H9 (cell line): ENCODE measurements around the gene APC. TPM values are rescaled to one million over a fixed set of nuclear protein-coding genes. Genes with fewer than 3 reads are reported as not detected.

Experiments used
- DNase-seq: peaks from one replicate; pipeline ENCODE4 v3.0.0-alpha.2; 2017
- H2AFZ ChIP-seq: one replicate; pipeline ENCODE4 v1.6.1; 2013; ENCODE audit warnings: mild to moderate bottlenecking, low read length, control low read depth, moderate library complexity
- H2AK5ac ChIP-seq: 2 replicates; pipeline ENCODE4 v1.6.1; 2013; ENCODE audit warnings: low read length, control low read depth, mixed read lengths; ENCODE audit not compliant: insufficient read length
- H2BK120ac ChIP-seq: one replicate; pipeline ENCODE4 v1.6.1; 2013; ENCODE audit warnings: low read depth, mild to moderate bottlenecking, low read length, control low read depth, inconsistent platforms; ENCODE audit not compliant: poor library complexity, severe bottlenecking
- H2BK12ac ChIP-seq: 2 replicates; pipeline ENCODE4 v1.6.1; 2013; ENCODE audit warnings: low read length, control low read depth, mixed read lengths, low read depth; ENCODE audit not compliant: insufficient read length
- H2BK15ac ChIP-seq: 2 replicates; pipeline ENCODE4 v1.6.1; 2013; ENCODE audit warnings: low read depth, low read length, control low read depth
- H2BK20ac ChIP-seq: one replicate; pipeline ENCODE4 v1.6.1; 2013; ENCODE audit warnings: low read depth, mild to moderate bottlenecking, low read length, control low read depth, inconsistent platforms; ENCODE audit not compliant: poor library complexity, severe bottlenecking
- H2BK5ac ChIP-seq: 2 replicates; pipeline ENCODE4 v1.6.1; 2013; ENCODE audit warnings: low read length, control low read depth, mixed read lengths; ENCODE audit not compliant: insufficient read length
- H3K14ac ChIP-seq: 2 replicates; pipeline ENCODE4 v1.6.1; 2013; ENCODE audit warnings: low read length, control low read depth; ENCODE audit not compliant: insufficient read depth
- H3K18ac ChIP-seq: 2 replicates; pipeline ENCODE4 v1.6.1; 2013; ENCODE audit warnings: low read depth, mild to moderate bottlenecking, mixed read lengths, low read length, control low read depth; ENCODE audit not compliant: insufficient read length
- H3K23ac ChIP-seq: 2 replicates; pipeline ENCODE4 v1.6.1; 2013; ENCODE audit warnings: low read length, control low read depth, mixed read lengths, low read depth; ENCODE audit not compliant: insufficient read length
- H3K23me2 ChIP-seq: 2 replicates; pipeline ENCODE4 v1.6.1; 2013; ENCODE audit warnings: low read depth, mild to moderate bottlenecking, mixed read lengths, low read length, control low read depth; ENCODE audit not compliant: insufficient read length, poor library complexity, severe bottlenecking
- H3K27ac ChIP-seq: 2 replicates; pipeline ENCODE4 v1.5.1; 2013; ENCODE audit warnings: low read length, control low read depth, mixed read lengths, low read depth; ENCODE audit not compliant: insufficient read length
- H3K27me3 ChIP-seq: 2 replicates; pipeline ENCODE4 v1.6.1; 2013; ENCODE audit warnings: low read length, control low read depth, inconsistent platforms; ENCODE audit not compliant: insufficient read depth
- H3K4ac ChIP-seq: 2 replicates; pipeline ENCODE4 v1.6.1; 2013; ENCODE audit warnings: low read depth, mild to moderate bottlenecking, control low read depth, inconsistent platforms, low read length, moderate library complexity
- H3K4me1 ChIP-seq: 2 replicates; pipeline ENCODE4 v1.6.1; 2013; ENCODE audit warnings: low read length, control low read depth, inconsistent platforms; ENCODE audit not compliant: insufficient read depth
- H3K4me2 ChIP-seq: 2 replicates; pipeline ENCODE4 v1.6.1; 2013; ENCODE audit warnings: low read length, control low read depth, mixed read lengths; ENCODE audit not compliant: insufficient read length, insufficient read depth
- H3K56ac ChIP-seq: 2 replicates; pipeline ENCODE4 v1.6.1; 2013; ENCODE audit warnings: low read depth, mild to moderate bottlenecking, mixed read lengths, low read length, control low read depth; ENCODE audit not compliant: insufficient read length
- H3K79me1 ChIP-seq: 2 replicates; pipeline ENCODE4 v1.6.1; 2013; ENCODE audit warnings: low read depth, mild to moderate bottlenecking, moderate library complexity, low read length, control low read depth, inconsistent platforms; ENCODE audit not compliant: insufficient read depth, poor library complexity, severe bottlenecking
- H3K79me2 ChIP-seq: 2 replicates; pipeline ENCODE4 v1.6.1; 2013; ENCODE audit warnings: low read length, control low read depth, inconsistent platforms; ENCODE audit not compliant: insufficient read depth
- H3K9ac ChIP-seq: 2 replicates; pipeline ENCODE4 v1.6.1; 2013; ENCODE audit warnings: low read length, control low read depth, mixed read lengths; ENCODE audit not compliant: insufficient read length; ENCODE audit errors: extremely low read depth
- H3K9me3 ChIP-seq: one replicate; pipeline ENCODE4 v1.6.1; 2013; ENCODE audit warnings: low read depth, low read length, inconsistent platforms; ENCODE audit not compliant: control insufficient read depth
- H3T11ph ChIP-seq: one replicate; pipeline ENCODE4 v1.6.1; 2013; ENCODE audit warnings: mild to moderate bottlenecking, low read length, control low read depth, inconsistent platforms
- H4K20me1 ChIP-seq: one replicate; pipeline ENCODE4 v1.6.1; 2013; ENCODE audit not compliant: control insufficient read depth, insufficient read length, insufficient read depth
- H4K5ac ChIP-seq: 2 replicates; pipeline ENCODE4 v1.6.1; 2013; ENCODE audit warnings: low read depth, mild to moderate bottlenecking, mixed read lengths, low read length, control low read depth; ENCODE audit not compliant: insufficient read length
- H4K8ac ChIP-seq: replicated peaks from 2 replicates; pipeline ENCODE4 v1.6.1; 2013; ENCODE audit warnings: low read length, control low read depth, mixed read lengths, low read depth; ENCODE audit not compliant: insufficient read length
- H4K91ac ChIP-seq: 2 replicates; pipeline ENCODE4 v1.6.1; 2013; ENCODE audit warnings: low read depth, mild to moderate bottlenecking, moderate library complexity, mixed read lengths, low read length, control low read depth; ENCODE audit not compliant: insufficient read length
- H3K27ac Mint-ChIP-seq, 3 experiments: 2 replicates in 2 of 3; 3 replicates in 1 of 3; pipeline ENCODE4 v1.8.0; 2020 to 2021; ENCODE audit warnings: mixed read lengths in 3 of 3, mild to moderate bottlenecking in 1 of 3, moderate library complexity in 1 of 3
- H3K27me3 Mint-ChIP-seq: 2 replicates; pipeline ENCODE4 v1.8.0; 2021; ENCODE audit warnings: low read depth, mild to moderate bottlenecking, moderate library complexity, mixed read lengths
- H3K36me3 Mint-ChIP-seq, 3 experiments: 2 replicates in 2 of 3; 3 replicates in 1 of 3; pipeline ENCODE4 v1.8.0; 2020 to 2021; ENCODE audit warnings: low read depth in 3 of 3, mixed read lengths in 3 of 3; ENCODE audit not compliant: insufficient read depth in 1 of 3
- H3K4me1 Mint-ChIP-seq, 2 experiments: 2 replicates each; pipeline ENCODE4 v1.8.0; 2020; ENCODE audit warnings: mixed read lengths in 2 of 2
- H3K4me3 Mint-ChIP-seq, 2 experiments: 2 replicates in 1 of 2; 3 replicates in 1 of 2; pipeline ENCODE4 v1.8.0; 2020 to 2021; ENCODE audit warnings: mild to moderate bottlenecking in 2 of 2, mixed read lengths in 2 of 2, moderate library complexity in 1 of 2
- H3K9me3 Mint-ChIP-seq, 2 experiments: 2 replicates in 1 of 2; 3 replicates in 1 of 2; pipeline ENCODE4 v1.8.0; 2020; ENCODE audit warnings: mild to moderate bottlenecking in 2 of 2, mixed read lengths in 2 of 2, moderate library complexity in 1 of 2
- WGBS: extraction: QIAGEN DNeasy Blood & Tissue Kit; methylation state at CpG from one replicate; pipeline ENCODE4 v1.1.7; 2013; ENCODE audit warnings: missing lambda C conversion rate, low lambda C conversion rate, mixed read lengths; ENCODE audit not compliant: insufficient read length; ENCODE audit errors: extremely low coverage; 5-methylcytosine and 5-hydroxymethylcytosine counted together
- total RNA-seq: library from RNA; stranded (reverse); gene quantifications from 2 replicates; pipeline ENCODE4 v1.2.1, GENCODE V29; 2021
- TF ChIP-seq, protein P1 (sequence below): fragments of 200-600 bp; sonication (generic); conservative IDR thresholded peaks from 3 replicates; pipeline ENCODE4 v1.8.0; 2021; ENCODE audit warnings: antibody characterized with exemption, mild to moderate bottlenecking

The APC gene
- total RNA-seq, 1 experiment from 2014 or later, result 29.3 TPM

DNA sequence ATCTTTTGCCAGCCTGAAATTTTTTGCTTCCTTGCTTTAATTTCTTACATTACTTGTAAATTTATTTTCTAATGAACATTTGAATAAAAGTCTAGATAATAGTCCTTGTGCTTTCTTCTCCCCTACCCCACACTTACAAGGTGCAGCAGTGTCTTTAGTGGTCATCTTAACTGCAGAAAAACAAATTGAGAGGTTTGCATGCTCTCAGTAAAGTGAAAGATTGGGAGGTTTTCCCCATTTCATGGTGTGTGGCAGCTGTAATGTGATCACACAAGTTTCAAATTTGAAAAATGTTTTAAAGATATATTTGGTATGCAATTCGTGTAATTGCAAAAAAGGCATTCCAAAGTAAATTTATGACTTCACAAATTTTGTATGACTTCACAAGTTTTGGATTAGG lies 14.7 kb downstream of the APC start:
- no peak overlapping the region for H3K4me2 ChIP-seq
- H3K23ac ChIP-seq, result no peak overlapping the region
- H3K4ac ChIP-seq, result no peak overlapping the region
- no peak overlapping the region for H2AK5ac ChIP-seq
- H4K8ac ChIP-seq, result no peak overlapping the region
- no peaks in the 10 kb centered on the region for H3K23me2 ChIP-seq
- H3K27ac Mint-ChIP-seq, result peak overlapping the region in 1 of 3 experiments; percentile 48; a peak in 1 of 7 replicates
- H3K27ac ChIP-seq, result no peak overlapping the region
- no peak overlapping the region for H4K5ac ChIP-seq
- no peak overlapping the region for H3T11ph ChIP-seq
- TF ChIP-seq, protein P1, sequence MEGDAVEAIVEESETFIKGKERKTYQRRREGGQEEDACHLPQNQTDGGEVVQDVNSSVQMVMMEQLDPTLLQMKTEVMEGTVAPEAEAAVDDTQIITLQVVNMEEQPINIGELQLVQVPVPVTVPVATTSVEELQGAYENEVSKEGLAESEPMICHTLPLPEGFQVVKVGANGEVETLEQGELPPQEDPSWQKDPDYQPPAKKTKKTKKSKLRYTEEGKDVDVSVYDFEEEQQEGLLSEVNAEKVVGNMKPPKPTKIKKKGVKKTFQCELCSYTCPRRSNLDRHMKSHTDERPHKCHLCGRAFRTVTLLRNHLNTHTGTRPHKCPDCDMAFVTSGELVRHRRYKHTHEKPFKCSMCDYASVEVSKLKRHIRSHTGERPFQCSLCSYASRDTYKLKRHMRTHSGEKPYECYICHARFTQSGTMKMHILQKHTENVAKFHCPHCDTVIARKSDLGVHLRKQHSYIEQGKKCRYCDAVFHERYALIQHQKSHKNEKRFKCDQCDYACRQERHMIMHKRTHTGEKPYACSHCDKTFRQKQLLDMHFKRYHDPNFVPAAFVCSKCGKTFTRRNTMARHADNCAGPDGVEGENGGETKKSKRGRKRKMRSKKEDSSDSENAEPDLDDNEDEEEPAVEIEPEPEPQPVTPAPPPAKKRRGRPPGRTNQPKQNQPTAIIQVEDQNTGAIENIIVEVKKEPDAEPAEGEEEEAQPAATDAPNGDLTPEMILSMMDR, result no peak
- H2BK15ac ChIP-seq, result no peak overlapping the region
- 0 out of 7 replicates have a peak, but pooled peaks cover 0 to 4% (median 0%) of the 10 kb centered on the region in 3 experiments for H3K36me3 Mint-ChIP-seq
- H2BK5ac ChIP-seq, result no peak overlapping the region
- no peak overlapping the region for H3K14ac ChIP-seq
- no peaks in the 10 kb centered on the region for H3K9me3 Mint-ChIP-seq
- no CpG with 5 or more reads among the region's 1 CpG for WGBS
- H3K18ac ChIP-seq, result no peak overlapping the region
- H2BK120ac ChIP-seq, result no peak overlapping the region
- H2AFZ ChIP-seq, result no peak overlapping the region
- H4K91ac ChIP-seq, result no peak overlapping the region
- H2BK12ac ChIP-seq, result no peak overlapping the region
- H3K4me1 Mint-ChIP-seq, result 0 out of 4 replicates have a peak, but pooled peaks cover 0 to 2% of the 10 kb centered on the region in 2 experiments
- H3K9me3 ChIP-seq, result no peaks in the 10 kb centered on the region
- no peaks in the 10 kb centered on the region; the same call in 1 of the 2 replicates for H3K4me1 ChIP-seq
- H3K56ac ChIP-seq, result no peak overlapping the region
- H3K27me3 ChIP-seq, result no peaks in the 10 kb centered on the region
- H3K79me2 ChIP-seq, result no peaks in the 10 kb centered on the region; the same call in 1 of the 2 replicates
- no peak overlapping the region for H2BK20ac ChIP-seq
- no peak overlapping the region for H3K4me3 Mint-ChIP-seq
- no peaks in the 10 kb centered on the region for H4K20me1 ChIP-seq
- no peak for DNase-seq
- H3K9ac ChIP-seq, result no peak overlapping the region
- no peaks in the 10 kb centered on the region for H3K27me3 Mint-ChIP-seq
- H3K79me1 ChIP-seq, result no peaks in the 10 kb centered on the region
